SK-N-SH (cell line): ENCODE measurements around the gene CBFB. TPM values are rescaled to one million over a fixed set of nuclear protein-coding genes. Genes with fewer than 3 reads are reported as not detected.

Source experiments
- CTCF ChIA-PET: fragments of 300-600, 350-600 bp; formaldehyde crosslinking; extraction: SDS; loops from one replicate; lab custom pipeline; 2021; lab: Yijun Ruan, JAX
- POLR2A ChIA-PET: fragments of 350-600 bp; sonication (Branson Sonifier 250); formaldehyde crosslinking; extraction: SDS; loops from one replicate; lab custom pipeline; 2020; ENCODE audit warnings: antibody characterized with exemption, inconsistent platforms; lab: Yijun Ruan, JAX
- DNase-seq: peaks from one replicate; pipeline ENCODE4 v3.0.0; 2012
- H2AFZ ChIP-seq: fragments of 200-600 bp; sonication (generic); 2 replicates; pipeline ENCODE4 v1.8.1; 2016; ENCODE audit warnings: antibody characterized with exemption, mild to moderate bottlenecking, low read depth
- H3F3A ChIP-seq: fragments of 200-600 bp; sonication (generic); replicated peaks from 2 replicates; pipeline ENCODE3; 2016; ENCODE audit warnings: antibody characterized with exemption, mild to moderate bottlenecking; ENCODE audit not compliant: insufficient read depth
- H3K27ac ChIP-seq, 2 experiments: fragments of 200-500 bp in 1 of 2; fragments of 200-600 bp in 1 of 2; sonication (Bioruptor generic) in 1 of 2; sonication (generic), shearing (Covaris generic) in 1 of 2; 2 replicates each; pipeline versions ENCODE4 v1.5.1 to v1.6.1; 2014 to 2016; ENCODE audit warnings: low read depth in 2 of 2, inconsistent platforms in 1 of 2, low read length in 1 of 2, mild to moderate bottlenecking in 1 of 2, mixed read lengths in 1 of 2
- H3K27me3 ChIP-seq: fragments of 200-600 bp; sonication (generic), shearing (Covaris generic); 2 replicates; pipeline ENCODE4 v1.6.1; 2016; ENCODE audit warnings: mixed run types; ENCODE audit not compliant: insufficient read depth
- H3K36me3 ChIP-seq, 2 experiments: fragments of 200-500 bp in 1 of 2; fragments of 200-600 bp in 1 of 2; sonication (Bioruptor generic) in 1 of 2; sonication (generic) in 1 of 2; replicated peaks in 1 of 2; 2 replicates each; pipeline versions ENCODE3 to v1.5.1; 2014 to 2016; ENCODE audit warnings: low read length in 1 of 2, mild to moderate bottlenecking in 1 of 2; ENCODE audit not compliant: insufficient read depth in 2 of 2, control insufficient read depth in 1 of 2
- H3K4me1 ChIP-seq, 2 experiments: fragments of 200-500 bp in 1 of 2; fragments of 200-600 bp in 1 of 2; sonication (Bioruptor generic) in 1 of 2; sonication (generic), shearing (Covaris generic) in 1 of 2; 2 replicates each; pipeline versions ENCODE4 v1.5.1 to v1.6.1; 2014 to 2016; ENCODE audit warnings: low read depth in 1 of 2, low read length in 1 of 2, mixed run types in 1 of 2; ENCODE audit not compliant: insufficient read depth in 2 of 2, control insufficient read depth in 1 of 2
- H3K4me2 ChIP-seq: fragments of 200-600 bp; sonication (generic), shearing (Covaris generic); 2 replicates; pipeline ENCODE4 v1.6.1; 2017; ENCODE audit warnings: mixed run types
- H3K4me3 ChIP-seq, 2 experiments: fragments of 200-500 bp in 1 of 2; fragments of 200-600 bp in 1 of 2; sonication (Bioruptor generic) in 1 of 2; sonication (generic), shearing (Covaris generic) in 1 of 2; 2 replicates each; pipeline versions ENCODE4 v1.5.1 to v1.8.1; 2014 to 2016; ENCODE audit warnings: low read depth in 2 of 2, inconsistent platforms in 1 of 2, low read length in 1 of 2, mild to moderate bottlenecking in 1 of 2, mixed read lengths in 1 of 2, moderate library complexity in 1 of 2
- H3K79me2 ChIP-seq: fragments of 200-600 bp; sonication (generic); 2 replicates; pipeline ENCODE4 v1.8.1; 2017; ENCODE audit warnings: mild to moderate bottlenecking; ENCODE audit not compliant: insufficient read depth
- H3K9ac ChIP-seq: fragments of 200-600 bp; sonication (generic); 2 replicates; pipeline ENCODE4 v1.6.1; 2017; ENCODE audit warnings: mixed run types
- H3K9me2 ChIP-seq: fragments of 200-600 bp; sonication (generic); 2 replicates; pipeline ENCODE4 v1.6.1; 2017; ENCODE audit warnings: mixed run types
- H3K9me3 ChIP-seq: fragments of 200-600 bp; sonication (generic); 2 replicates; pipeline ENCODE4 v1.6.1; 2017; ENCODE audit warnings: mixed run types, mild to moderate bottlenecking, moderate library complexity
- H4K20me1 ChIP-seq: fragments of 200-600 bp; sonication (generic); 2 replicates; pipeline ENCODE4 v1.6.1; 2017; ENCODE audit warnings: mild to moderate bottlenecking, mixed run types; ENCODE audit not compliant: insufficient read depth
- CHD2 ChIP-seq: fragments of 150-350 bp; IDR thresholded peaks from 2 replicates; pipeline ENCODE4 v1.6.1; 2018; ENCODE audit warnings: low read length; ENCODE audit not compliant: partially characterized antibody
- EP300 ChIP-seq, 2 experiments: IDR thresholded peaks; 2 replicates each; pipeline versions ENCODE4 v1.4.0 to v1.6.1; 2012; ENCODE audit warnings: borderline replicate concordance in 1 of 2, low read depth in 1 of 2, low read length in 1 of 2
- EZH2phosphoT487 ChIP-seq: fragments of 200-600 bp; sonication (generic); IDR thresholded peaks from 2 replicates; pipeline ENCODE4 v1.6.1; 2017; ENCODE audit warnings: low read depth, mixed run types, mild to moderate bottlenecking, antibody characterized with exemption, moderate library complexity, borderline replicate concordance
- MXI1 ChIP-seq: IDR thresholded peaks from 2 replicates; pipeline ENCODE4 v1.6.1; 2012; ENCODE audit warnings: mild to moderate bottlenecking, low read depth, low read length, improper control_type of control experiment
- RCOR1 ChIP-seq: fragments of 150-350 bp; IDR thresholded peaks from 2 replicates; pipeline ENCODE4 v1.6.1; 2017; ENCODE audit warnings: antibody characterized with exemption, low read length
- REST ChIP-seq: IDR thresholded peaks from 2 replicates; pipeline ENCODE4 v1.6.1; 2012; ENCODE audit warnings: mild to moderate bottlenecking, low read depth, low read length, moderate library complexity
- RFX5 ChIP-seq: IDR thresholded peaks from 2 replicates; pipeline ENCODE4 v1.6.1; 2012; ENCODE audit warnings: mild to moderate bottlenecking, improper control_type of control experiment, low read length
- TAF1 ChIP-seq: IDR thresholded peaks from 2 replicates; pipeline ENCODE4 v1.6.1; 2012; ENCODE audit warnings: low read depth, mild to moderate bottlenecking, low read length, moderate library complexity, borderline replicate concordance
- WGBS: methylation state at CpG from one replicate; pipeline ENCODE4 v1.1.6; 2017; ENCODE audit warnings: low lambda C conversion rate; 5-methylcytosine and 5-hydroxymethylcytosine counted together
- polyA plus RNA-seq, 3 experiments: library from polyadenylated mRNA; depleted of rRNA; stranded (reverse); fragments of >200 nt; gene quantifications; 2 replicates each; pipeline ENCODE4 v1.2.3, GENCODE V29; 2012

Gene CBFB
- polyA plus RNA-seq, 1 of the 3 experiments (the other 2 are of a cell fraction), result 40.1 TPM

DNA sequence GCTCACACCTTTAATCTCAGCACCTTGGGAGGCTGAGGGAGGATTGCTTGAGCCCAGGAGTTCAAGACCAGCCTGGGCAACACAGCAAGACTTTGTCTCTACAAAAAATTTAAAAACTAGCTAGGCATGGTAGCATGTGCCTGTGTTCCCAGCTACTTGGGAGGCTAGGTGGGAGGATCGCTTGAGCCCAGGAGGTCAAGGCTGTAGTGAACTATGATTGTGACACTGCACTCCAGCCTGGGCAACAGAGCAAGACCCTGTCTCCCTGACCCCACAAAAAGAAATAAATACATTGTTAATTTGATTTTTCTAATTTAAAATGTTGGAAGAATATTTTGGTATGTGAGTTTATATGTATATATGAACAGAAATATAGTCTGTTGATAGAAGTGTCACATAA lies 58.3 kb downstream of the CBFB start:
- ChIA-PET POLR2A (no interaction called here), CTCF (interaction anchor here (1.2 to 2.5 kb wide), 8 partner anchors 9 to 75 kb away, joined by 3 to 14 read pairs (median 5); no protein-coding TSS in a partner anchor)
- H3K9ac ChIP-seq, result no peak overlapping the region
- TF ChIP-seq EZH2phosphoT487 (no peak), RFX5 (no peak), MXI1 (no peak), TAF1 (no peak), RCOR1 (no peak)
- peaks cover 4% of the 10 kb centered on the region; the same call in 1 of the 2 replicates for H4K20me1 ChIP-seq
- no peak overlapping the region for H3K4me3 ChIP-seq
- no peak overlapping the region for H3K4me2 ChIP-seq
- H3K27me3 ChIP-seq, result no peaks in the 10 kb centered on the region
- WGBS, result 100% methylated on average over 1 of the region's 1 CpG
- peaks cover 42% of the 10 kb centered on the region for H3F3A ChIP-seq
- H3K36me3 ChIP-seq, result peaks cover 0 to 41% of the 10 kb centered on the region in 2 experiments
- H2AFZ ChIP-seq, result no peak overlapping the region
- peaks cover 19 to 32% of the 10 kb centered on the region in 2 experiments for H3K4me1 ChIP-seq
- H3K27ac ChIP-seq, result peak overlapping the region in 1 of 2 experiments; percentile 58; a peak in 2 of 4 replicates
- H3K9me2 ChIP-seq, result no peaks in the 10 kb centered on the region
- no peak for DNase-seq
- H3K79me2 ChIP-seq, result peaks cover 82% of the 10 kb centered on the region
- no peaks in the 10 kb centered on the region for H3K9me3 ChIP-seq

DNA sequence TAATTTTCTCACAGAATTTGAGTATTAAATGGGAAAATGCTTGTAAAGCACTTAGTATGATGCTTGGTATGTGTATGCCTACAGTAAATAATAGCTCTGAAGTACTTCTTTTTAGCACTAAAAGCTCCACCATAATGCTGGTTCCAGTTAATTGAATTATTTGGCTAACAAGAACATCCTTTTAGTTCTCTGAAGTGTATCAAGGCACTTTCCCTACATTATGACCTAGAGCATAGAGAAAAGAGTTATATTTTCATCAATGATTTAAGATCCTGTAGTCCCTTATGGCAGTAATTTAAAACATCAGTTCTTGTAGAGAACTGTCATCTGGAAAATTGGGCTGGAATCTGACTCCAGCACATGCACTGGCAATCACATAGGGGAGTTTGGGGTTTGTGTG lies 58.9 kb downstream of the CBFB start:
- ChIA-PET POLR2A (no interaction called here), CTCF (interaction anchor here (1.2 to 2.5 kb wide), 8 partner anchors 9 to 76 kb away, joined by 3 to 14 read pairs (median 5); no protein-coding TSS in a partner anchor)
- peaks cover 7% of the 10 kb centered on the region; the same call in 1 of the 2 replicates for H4K20me1 ChIP-seq
- peak; percentile 26 for TF ChIP-seq CHD2
- TF ChIP-seq RCOR1, result peak; percentile 58; the same call in 1 of the 2 replicates
- TF ChIP-seq EP300 (IDR thresholded peaks at IDR 0.05; ENCODE audit: borderline replicate concordance in 1 of 2, low read depth in 1 of 2, low read length in 1 of 2), result 0 out of 4 replicates have a peak, but pooled peaks of 1 of the 2 experiments have one; percentile 21
- no peak for TF ChIP-seq REST
- TF ChIP-seq MXI1, result peak; percentile 37; the same call in 1 of the 2 replicates
- peaks cover 36% of the 10 kb centered on the region for H3F3A ChIP-seq
- H3K4me1 ChIP-seq, result peaks cover 19 to 34% of the 10 kb centered on the region in 2 experiments
- H3K79me2 ChIP-seq, result peaks cover 82% of the 10 kb centered on the region
- H3K4me2 ChIP-seq, result no peak overlapping the region
- H3K9ac ChIP-seq, result no peak overlapping the region
- peak; percentile 46 for DNase-seq
- no peaks in the 10 kb centered on the region for H3K27me3 ChIP-seq
- no peak overlapping the region for H3K4me3 ChIP-seq
- H3K27ac ChIP-seq, result peak overlapping the region in 1 of 2 experiments; percentile 58; a peak in 2 of 4 replicates
- H3K9me2 ChIP-seq, result no peaks in the 10 kb centered on the region
- peaks cover 0 to 38% of the 10 kb centered on the region in 2 experiments for H3K36me3 ChIP-seq
- no peak overlapping the region for H2AFZ ChIP-seq
- no peaks in the 10 kb centered on the region for H3K9me3 ChIP-seq
